Activated T-cell treated with anti-CD3 and anti-CD28 coated beads, Interleukin-2, amount 50 U/mL, for 72 hours (primary cell): Measurements from ENCODE around the gene PGRMC2. TPM values are rescaled to one million over a fixed set of nuclear protein-coding genes. Genes with fewer than 3 reads are reported as not detected.

ENCODE experiments used
- ATAC-seq, 2 donors: fragments of 150-1000 bp; cut with Tn5 transposase; replicated peaks in 1 of 2; 2 replicates each; pipeline ENCODE4 v1.10.0; 2021; ENCODE audit warnings: moderate library complexity in 2 of 2, mild to moderate bottlenecking in 1 of 2
- DNase-seq, 2 donors: peaks; one replicate each; pipeline ENCODE4 v3.0.0; 2021 to 2022; ENCODE audit warnings: mixed read lengths in 1 of 2
- H3K27ac Mint-ChIP-seq: one replicate; pipeline ENCODE4 v1.8.0; 2022; ENCODE audit warnings: mild to moderate bottlenecking, moderate library complexity, mixed read lengths
- H3K27me3 Mint-ChIP-seq: one replicate; pipeline ENCODE4 v1.8.0; 2022; ENCODE audit warnings: low read depth, mixed read lengths
- H3K36me3 Mint-ChIP-seq, 2 donors: one replicate each; pipeline ENCODE4 v1.8.0; 2022; ENCODE audit warnings: mixed read lengths in 2 of 2, mild to moderate bottlenecking in 1 of 2; ENCODE audit not compliant: insufficient read depth in 2 of 2
- H3K4me1 Mint-ChIP-seq: one replicate; pipeline ENCODE4 v1.8.0; 2022; ENCODE audit warnings: low read depth, mixed read lengths
- H3K4me3 Mint-ChIP-seq, 2 donors: one replicate each; pipeline ENCODE4 v1.8.0; 2022; ENCODE audit warnings: mild to moderate bottlenecking in 2 of 2, mixed read lengths in 2 of 2, moderate library complexity in 2 of 2
- H3K9me3 Mint-ChIP-seq, 2 donors: one replicate each; pipeline ENCODE4 v1.8.0; 2022; ENCODE audit warnings: mixed read lengths in 2 of 2
- total RNA-seq, 2 donors: library from RNA; stranded (reverse); gene quantifications; one replicate each; pipeline ENCODE4 v1.2.3, GENCODE V29; 2022

PGRMC2 gene
- total RNA-seq, 2 donors from 2014 or later, result 37.0 to 41.0 TPM

DNA sequence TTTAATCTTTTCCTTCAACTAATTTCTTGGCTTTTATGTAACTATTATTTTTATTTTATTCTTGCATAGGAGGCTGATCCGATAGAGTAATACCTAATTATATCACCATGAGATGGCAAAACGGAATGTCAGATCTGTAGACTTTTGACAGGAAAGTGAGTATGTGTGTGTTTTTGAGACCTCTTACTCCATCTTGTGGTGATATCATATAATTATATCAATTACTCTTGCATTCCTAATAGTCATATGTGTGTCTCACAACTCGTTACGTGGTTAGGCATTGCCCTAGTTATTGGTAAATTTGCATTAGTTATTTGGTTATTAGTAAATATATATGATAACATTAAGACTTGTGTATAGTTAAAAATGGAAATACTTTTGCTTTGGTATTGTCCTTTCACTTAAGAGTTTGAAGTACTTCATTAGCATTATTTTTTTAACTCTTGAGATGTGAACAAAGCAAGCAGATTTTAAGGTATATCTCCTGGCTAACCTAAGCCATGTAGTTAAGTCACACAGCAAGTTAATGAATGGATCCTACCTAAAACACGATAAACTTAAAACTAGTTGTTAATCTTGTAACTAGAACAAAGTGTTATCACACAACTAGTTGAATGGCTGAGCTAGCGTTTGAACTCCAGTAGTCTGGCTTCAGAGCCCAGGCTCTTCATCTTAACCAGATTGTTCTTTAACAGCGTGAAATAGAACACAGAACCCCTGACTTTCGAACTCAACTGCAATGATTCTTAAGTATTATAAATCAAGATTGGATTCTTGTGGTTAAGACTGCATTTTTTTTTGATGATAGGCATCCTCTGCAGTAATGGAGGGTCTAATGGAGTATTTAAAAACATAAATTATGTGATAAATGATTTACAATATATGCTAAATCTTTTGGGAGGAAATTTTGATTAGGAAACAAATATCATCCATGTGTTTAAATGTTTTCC lies 67.1 kb downstream of the PGRMC2 start:
- ATAC-seq (no peak), DNase-seq (no peak)
- Mint-ChIP-seq H3K4me1 (no peaks in the 10 kb centered on the region), H3K36me3 (no peaks in the 10 kb centered on the region), H3K9me3 (no peaks in the 10 kb centered on the region), H3K27me3 (no peaks in the 10 kb centered on the region), H3K4me3 (no peak overlapping the region), H3K27ac (no peak overlapping the region)

Other genes with a start within 250 kb of the PGRMC2 start
- 10 to 100 TPM; 25.0 to 26.7 TPM for gene LARP1B, start 226.5 kb downstream of the PGRMC2 start, total RNA-seq